ENCODE results near the gene OSBP2.

GRCh38 chr22:30717952-30718351 is 23.3 kb downstream of the OSBP2 start:
- TF ChIP-seq SP1 (IDR thresholded peaks at IDR 0.05), result no peak
- no peak for TF ChIP-seq ELF4 (IDR thresholded peaks at IDR 0.05)
- TF ChIP-seq FOXK2 (IDR thresholded peaks at IDR 0.05), result no peak
- TF ChIP-seq BHLHE40 (IDR thresholded peaks at IDR 0.05; ENCODE audit: borderline replicate concordance), result no peak
